Trophoblast cell (in vitro differentiated cells and primary cell): ENCODE data around the gene TEDC2.

Source experiments
- DNase-seq, 2 donors: peaks; one replicate each; pipeline ENCODE4 v3.0.0-alpha.2; 2016
- H2AFZ ChIP-seq: 2 replicates; pipeline ENCODE4 v1.6.1; 2013; ENCODE audit warnings: low read length, moderate library complexity, mild to moderate bottlenecking; ENCODE audit not compliant: insufficient read depth, poor library complexity
- H2AK5ac ChIP-seq: 2 replicates; pipeline ENCODE4 v1.6.1; 2013; ENCODE audit warnings: mild to moderate bottlenecking, low read length
- H2BK120ac ChIP-seq: 2 replicates; pipeline ENCODE4 v1.6.1; 2013; ENCODE audit warnings: low read length, mild to moderate bottlenecking, moderate library complexity; ENCODE audit not compliant: insufficient read depth, poor library complexity
- H2BK12ac ChIP-seq: 2 replicates; pipeline ENCODE4 v1.6.1; 2013; ENCODE audit warnings: mild to moderate bottlenecking, low read length, moderate library complexity
- H2BK5ac ChIP-seq: 2 replicates; pipeline ENCODE4 v1.6.1; 2013; ENCODE audit warnings: low read length, low read depth, moderate library complexity, mild to moderate bottlenecking; ENCODE audit not compliant: poor library complexity
- H3K14ac ChIP-seq: 2 replicates; pipeline ENCODE4 v1.6.1; 2013; ENCODE audit warnings: mild to moderate bottlenecking, low read length
- H3K18ac ChIP-seq: 2 replicates; pipeline ENCODE4 v1.6.1; 2013; ENCODE audit warnings: mild to moderate bottlenecking, low read length
- H3K23ac ChIP-seq: 2 replicates; pipeline ENCODE4 v1.6.1; 2013; ENCODE audit warnings: low read length
- H3K27ac ChIP-seq: 2 replicates; pipeline ENCODE4 v1.5.1; 2013; ENCODE audit warnings: low read depth, mild to moderate bottlenecking, inconsistent platforms, low read length, moderate library complexity
- H3K27me3 ChIP-seq: 2 replicates; pipeline ENCODE4 v1.6.1; 2013; ENCODE audit warnings: inconsistent platforms, mild to moderate bottlenecking, low read length, moderate library complexity; ENCODE audit not compliant: insufficient read depth
- H3K36me3 ChIP-seq, 2 experiments: 1 replicate in 1 of 2; 2 replicates in 1 of 2; pipeline ENCODE4 v1.6.1; 2013; ENCODE audit warnings: low read length in 2 of 2, mild to moderate bottlenecking in 2 of 2, moderate library complexity in 1 of 2; ENCODE audit not compliant: insufficient read depth in 2 of 2, control insufficient read depth in 1 of 2
- H3K4ac ChIP-seq: 2 replicates; pipeline ENCODE4 v1.6.1; 2013; ENCODE audit warnings: low read depth, mild to moderate bottlenecking, low read length, moderate library complexity
- H3K4me1 ChIP-seq, 2 experiments: 1 replicate in 1 of 2; 2 replicates in 1 of 2; pipeline ENCODE4 v1.6.1; 2013; ENCODE audit warnings: low read length in 2 of 2, mild to moderate bottlenecking in 2 of 2, moderate library complexity in 1 of 2; ENCODE audit not compliant: insufficient read depth in 2 of 2, control insufficient read depth in 1 of 2
- H3K4me2 ChIP-seq: 2 replicates; pipeline ENCODE4 v1.6.1; 2013; ENCODE audit warnings: inconsistent platforms, mild to moderate bottlenecking, low read length, moderate library complexity
- H3K4me3 ChIP-seq: 2 replicates; pipeline ENCODE4 v1.5.1; 2013; ENCODE audit warnings: mild to moderate bottlenecking, low read depth, low read length, inconsistent platforms
- H3K79me1 ChIP-seq: one replicate; pipeline ENCODE4 v1.6.1; 2013; ENCODE audit warnings: low read length
- H3K79me2 ChIP-seq: 2 replicates; pipeline ENCODE4 v1.6.1; 2013; ENCODE audit warnings: low read length, mild to moderate bottlenecking; ENCODE audit not compliant: control insufficient read depth, insufficient read depth, poor library complexity
- H3K9ac ChIP-seq: 2 replicates; pipeline ENCODE4 v1.6.1; 2013; ENCODE audit warnings: mild to moderate bottlenecking, low read length
- H3K9me3 ChIP-seq: 2 replicates; pipeline ENCODE4 v1.6.1; 2013; ENCODE audit warnings: low read depth, mild to moderate bottlenecking, control low read depth, inconsistent platforms, low read length; ENCODE audit not compliant: insufficient read depth
- H4K12ac ChIP-seq: 2 replicates; pipeline ENCODE4 v1.6.1; 2013; ENCODE audit warnings: low read depth, mild to moderate bottlenecking, low read length, moderate library complexity
- H4K8ac ChIP-seq: 2 replicates; pipeline ENCODE4 v1.6.1; 2013; ENCODE audit warnings: low read depth, mild to moderate bottlenecking, low read length, moderate library complexity
- H4K91ac ChIP-seq: one replicate; pipeline ENCODE4 v1.6.1; 2013; ENCODE audit warnings: low read depth, mild to moderate bottlenecking, low read length, moderate library complexity
- WGBS: extraction: QIAGEN DNeasy Blood & Tissue Kit; methylation state at CpG from one replicate; pipeline ENCODE4 v1.1.7; 2013; ENCODE audit warnings: missing lambda C conversion rate; ENCODE audit not compliant: insufficient read length, insufficient coverage; ENCODE audit errors: extremely low coverage; 5-methylcytosine and 5-hydroxymethylcytosine counted together

The TEDC2 gene

GRCh38 chr16:2450535-2450934 is 9.4 kb upstream of the TEDC2 start:
- Histone ChIP-seq H4K12ac (no peak overlapping the region), H3K27ac (no peak overlapping the region), H3K4me3 (no peak overlapping the region), H2AFZ (no peak overlapping the region), H3K9me3 (peaks cover 2% of the 10 kb centered on the region), H2BK5ac (no peak overlapping the region), H3K14ac (no peak overlapping the region), H3K4me1 (no peaks in the 10 kb centered on the region), H4K91ac (no peak overlapping the region), H3K9ac (no peak overlapping the region), H3K18ac (no peak overlapping the region), H2BK12ac (no peak overlapping the region), H3K27me3 (no peaks in the 10 kb centered on the region), H3K36me3 (peaks cover 85 to 88% of the 10 kb centered on the region in 2 experiments), H3K79me2 (no peaks in the 10 kb centered on the region), H3K23ac (no peak overlapping the region), H2AK5ac (no peak overlapping the region), H3K4me2 (no peak overlapping the region), H3K79me1 (no peaks in the 10 kb centered on the region), H3K4ac (no peak overlapping the region), H2BK120ac (no peak overlapping the region), H4K8ac (no peak overlapping the region)
- DNase-seq = peak; percentile 88 to 90
- WGBS = no CpG with 5 or more reads among the region's 8 CpGs

GRCh38 chr16:2450975-2451381 is 8.9 kb upstream of the TEDC2 start:
- Histone ChIP-seq H3K4me1 (no peaks in the 10 kb centered on the region), H3K27me3 (no peaks in the 10 kb centered on the region), H4K8ac (no peak overlapping the region), H3K4ac (no peak overlapping the region), H3K4me3 (no peak overlapping the region), H2BK120ac (no peak overlapping the region), H2BK12ac (no peak overlapping the region), H4K12ac (no peak overlapping the region), H3K27ac (no peak overlapping the region), H4K91ac (no peak overlapping the region), H3K79me1 (no peaks in the 10 kb centered on the region), H2BK5ac (no peak overlapping the region), H3K36me3 (peaks cover 86 to 88% of the 10 kb centered on the region in 2 experiments), H3K9ac (no peak overlapping the region), H3K18ac (no peak overlapping the region), H2AK5ac (no peak overlapping the region), H2AFZ (no peak overlapping the region), H3K4me2 (no peak overlapping the region), H3K9me3 (peaks cover 2% of the 10 kb centered on the region), H3K79me2 (no peaks in the 10 kb centered on the region), H3K14ac (no peak overlapping the region), H3K23ac (no peak overlapping the region)
- WGBS = no CpG with 5 or more reads among the region's 19 CpGs
- DNase-seq = no peak

- WGBS = no CpG with 5 or more reads among the region's 18 CpGs
- no peak overlapping the region for H2AK5ac ChIP-seq
- no peak overlapping the region for H3K14ac ChIP-seq
- no peak overlapping the region for H2BK120ac ChIP-seq
- no peaks in the 10 kb centered on the region for H3K79me2 ChIP-seq
- no peak overlapping the region for H4K12ac ChIP-seq
- no peak overlapping the region for H3K23ac ChIP-seq
- H3K18ac ChIP-seq = no peak overlapping the region
- no peak overlapping the region for H2BK5ac ChIP-seq
- H2AFZ ChIP-seq = no peak overlapping the region
- H3K4me3 ChIP-seq = no peak overlapping the region
- H3K27me3 ChIP-seq = no peaks in the 10 kb centered on the region
- H3K79me1 ChIP-seq = no peaks in the 10 kb centered on the region
- H3K36me3 ChIP-seq = peaks cover 86 to 88% of the 10 kb centered on the region in 2 experiments
- H3K4me1 ChIP-seq = no peaks in the 10 kb centered on the region
- H3K9me3 ChIP-seq = peaks cover 2% of the 10 kb centered on the region
- peak in 1 of 2 donors; percentile 25 for DNase-seq
- H3K27ac ChIP-seq = no peak overlapping the region
- no peak overlapping the region for H4K8ac ChIP-seq
- no peak overlapping the region for H4K91ac ChIP-seq
- no peak overlapping the region for H2BK12ac ChIP-seq
- H3K9ac ChIP-seq = no peak overlapping the region
- no peak overlapping the region for H3K4ac ChIP-seq
- no peak overlapping the region for H3K4me2 ChIP-seq
Observed at GRCh38 chr16:2451851-2452320, 8.0 kb upstream of the TEDC2 start.

- peak; percentile 37 to 77 for DNase-seq
- H2AK5ac ChIP-seq = no peak overlapping the region
- no peak overlapping the region for H4K8ac ChIP-seq
- no peak overlapping the region for H3K27ac ChIP-seq
- no peak overlapping the region for H3K23ac ChIP-seq
- H3K14ac ChIP-seq = no peak overlapping the region
- H3K27me3 ChIP-seq = no peaks in the 10 kb centered on the region
- H2BK120ac ChIP-seq = no peak overlapping the region
- H3K4ac ChIP-seq = no peak overlapping the region
- no peak overlapping the region for H3K4me2 ChIP-seq
- no peaks in the 10 kb centered on the region for H3K79me1 ChIP-seq
- H2BK5ac ChIP-seq = no peak overlapping the region
- H3K79me2 ChIP-seq = no peaks in the 10 kb centered on the region
- H4K91ac ChIP-seq = no peak overlapping the region
- H3K36me3 ChIP-seq = peaks cover 88 to 89% of the 10 kb centered on the region in 2 experiments
- WGBS = no CpG with 5 or more reads among the region's 8 CpGs
- H2AFZ ChIP-seq = no peak overlapping the region
- no peak overlapping the region for H3K9ac ChIP-seq
- H3K4me1 ChIP-seq = no peaks in the 10 kb centered on the region
- H3K9me3 ChIP-seq = peaks cover 2% of the 10 kb centered on the region
- H3K18ac ChIP-seq = no peak overlapping the region
- H3K4me3 ChIP-seq = no peak overlapping the region
- no peak overlapping the region for H4K12ac ChIP-seq
- no peak overlapping the region for H2BK12ac ChIP-seq
Observed at GRCh38 chr16:2452650-2453049, 7.3 kb upstream of the TEDC2 start.
